Measurements from ENCODE around the gene SLC24A3. TPM values are rescaled to one million over a fixed set of nuclear protein-coding genes. Genes with fewer than 3 reads are reported as not detected.

Gene SLC24A3
- total and polyA plus RNA-seq, 4 donors = 1.9 to 8.4 (median 5.8) TPM

DNA sequence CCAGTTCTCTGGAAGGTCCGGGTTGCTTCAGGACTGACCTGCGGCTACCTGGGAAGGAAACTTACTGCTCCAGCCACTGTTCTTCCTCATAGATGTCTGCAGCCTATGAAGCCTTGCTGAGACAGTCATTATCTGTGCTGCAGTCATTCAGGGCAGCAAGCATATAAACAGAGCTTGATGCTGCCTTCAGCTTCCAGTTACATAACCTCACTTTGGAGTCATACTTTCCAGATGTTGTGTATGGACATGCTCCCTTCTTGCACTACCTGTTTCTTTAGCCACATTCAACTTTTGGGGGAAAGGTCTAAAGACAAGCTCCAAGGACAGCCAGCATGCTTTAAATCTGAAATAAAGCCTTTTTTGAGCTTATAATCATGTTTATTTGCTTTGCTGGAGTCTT is 98.1 kb downstream of the SLC24A3 start:
- H3K4me3 ChIP-seq = no peak overlapping the region
- no peak for TF ChIP-seq CTCF (IDR thresholded peaks at IDR 0.05; ENCODE audit: control extremely low read depth, extremely low read depth)
- H3K27ac ChIP-seq (ENCODE audit: low read depth in 1 of 2, low read length in 1 of 2) = no peak overlapping the region
- 88 to 90% methylated on average over 2 of the region's 2 CpGs for WGBS, 2 donors
- no peaks in the 10 kb centered on the region for H3K36me3 ChIP-seq (ENCODE audit: control insufficient read depth in 4 of 4, insufficient read depth in 4 of 4, low read length in 4 of 4)
- H3K9me3 ChIP-seq (ENCODE audit: control insufficient read depth in 4 of 4, insufficient read depth in 3 of 4, low read length in 3 of 4) = peaks cover 0 to 2% (median 0%) of the 10 kb centered on the region in 4 donors
- no peak for DNase-seq
- no peak overlapping the region for H3K9ac ChIP-seq (ENCODE audit: insufficient read depth in 1 of 2, low read length in 2 of 2)
- H3K4me1 ChIP-seq (ENCODE audit: control insufficient read depth in 5 of 5, insufficient read depth in 5 of 5, low read length in 5 of 5) = peaks cover 0 to 3% (median 0%) of the 10 kb centered on the region in 5 donors
- H3K27me3 ChIP-seq (ENCODE audit: control insufficient read depth in 3 of 3, insufficient read depth in 3 of 3, low read length in 2 of 3) = no peaks in the 10 kb centered on the region
- ATAC-seq (ENCODE audit: insufficient read depth, low FRiP score) = no peak

GRCh38 chr20:19313342-19314069 is 101.1 kb downstream of the SLC24A3 start:
- H3K9me3 ChIP-seq (ENCODE audit: control insufficient read depth in 4 of 4, insufficient read depth in 3 of 4, low read length in 3 of 4) = peaks cover 0 to 2% (median 0%) of the 10 kb centered on the region in 4 donors
- H3K27ac ChIP-seq (ENCODE audit: low read depth in 1 of 2, low read length in 1 of 2) = no peak overlapping the region
- no peak overlapping the region for H3K4me3 ChIP-seq
- H3K36me3 ChIP-seq (ENCODE audit: control insufficient read depth in 4 of 4, insufficient read depth in 4 of 4, low read length in 4 of 4) = no peaks in the 10 kb centered on the region
- 85 to 93% methylated on average over 6 of the region's 6 CpGs for WGBS, 2 donors
- no peaks in the 10 kb centered on the region for H3K27me3 ChIP-seq (ENCODE audit: control insufficient read depth in 3 of 3, insufficient read depth in 3 of 3, low read length in 2 of 3)
- no peak for DNase-seq
- H3K4me1 ChIP-seq (ENCODE audit: control insufficient read depth in 5 of 5, insufficient read depth in 5 of 5, low read length in 5 of 5) = peaks cover 0 to 3% (median 0%) of the 10 kb centered on the region in 5 donors
- TF ChIP-seq CTCF (IDR thresholded peaks at IDR 0.05; ENCODE audit: control extremely low read depth, extremely low read depth) = no peak
- no peak for ATAC-seq (ENCODE audit: insufficient read depth, low FRiP score)
- no peak overlapping the region for H3K9ac ChIP-seq (ENCODE audit: insufficient read depth in 1 of 2, low read length in 2 of 2)

DNA sequence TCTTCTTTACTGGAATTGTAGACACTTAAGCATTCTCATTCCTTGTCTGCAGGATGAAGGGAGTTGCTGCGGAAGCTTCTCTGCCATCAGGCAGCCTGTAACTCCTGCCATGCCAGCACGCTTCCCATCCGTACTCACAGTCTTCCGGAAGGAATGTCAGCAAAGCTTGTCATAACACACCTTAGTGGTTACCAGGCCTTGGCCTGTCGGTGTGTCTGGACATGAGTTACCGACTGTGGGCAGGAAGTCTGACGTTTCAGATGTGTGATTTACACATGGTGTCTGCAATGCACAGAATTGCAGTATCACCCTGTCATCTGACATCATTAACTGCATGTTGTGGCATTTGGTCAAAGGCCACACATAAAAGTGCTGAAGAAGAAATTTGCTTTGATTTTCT is 102.2 kb downstream of the SLC24A3 start:
- no peak for ATAC-seq (ENCODE audit: insufficient read depth, low FRiP score)
- 49 to 52% methylated on average over 7 of the region's 7 CpGs for WGBS, 2 donors
- H3K9ac ChIP-seq (ENCODE audit: insufficient read depth in 1 of 2, low read length in 2 of 2) = no peak overlapping the region

More for the DNA sequence above, 102.2 kb downstream of the SLC24A3 start:
- DNase-seq = peak in 1 of 3 donors; percentile 28
- H3K27ac ChIP-seq (ENCODE audit: low read depth in 1 of 2, low read length in 1 of 2) = no peak overlapping the region
- H3K4me1 ChIP-seq (ENCODE audit: control insufficient read depth in 5 of 5, insufficient read depth in 5 of 5, low read length in 5 of 5) = peaks cover 0 to 5% (median 0%) of the 10 kb centered on the region in 5 donors
- H3K4me3 ChIP-seq = no peak overlapping the region
- no peaks in the 10 kb centered on the region for H3K36me3 ChIP-seq (ENCODE audit: control insufficient read depth in 4 of 4, insufficient read depth in 4 of 4, low read length in 4 of 4)
- H3K27me3 ChIP-seq (ENCODE audit: control insufficient read depth in 3 of 3, insufficient read depth in 3 of 3, low read length in 2 of 3) = no peaks in the 10 kb centered on the region
- no peak for TF ChIP-seq CTCF (IDR thresholded peaks at IDR 0.05; ENCODE audit: control extremely low read depth, extremely low read depth)
- H3K9me3 ChIP-seq (ENCODE audit: control insufficient read depth in 4 of 4, insufficient read depth in 3 of 4, low read length in 3 of 4) = peaks cover 0 to 2% (median 0%) of the 10 kb centered on the region in 4 donors

Data from lung (tissue), 12 donors.